SK-N-SH (cell line): Measurements from ENCODE around the gene MAN2B2. TPM values are rescaled to one million over a fixed set of nuclear protein-coding genes. Genes with fewer than 3 reads are reported as not detected.

Experiments used
- CTCF ChIA-PET: fragments of 300-600, 350-600 bp; formaldehyde crosslinking; extraction: SDS; loops from one replicate; lab custom pipeline; 2021; lab: Yijun Ruan, JAX
- POLR2A ChIA-PET: fragments of 350-600 bp; sonication (Branson Sonifier 250); formaldehyde crosslinking; extraction: SDS; loops from one replicate; lab custom pipeline; 2020; ENCODE audit warnings: antibody characterized with exemption, inconsistent platforms; lab: Yijun Ruan, JAX
- DNase-seq: peaks from one replicate; pipeline ENCODE4 v3.0.0; 2012
- H2AFZ ChIP-seq: fragments of 200-600 bp; sonication (generic); 2 replicates; pipeline ENCODE4 v1.8.1; 2016; ENCODE audit warnings: antibody characterized with exemption, mild to moderate bottlenecking, low read depth
- H3F3A ChIP-seq: fragments of 200-600 bp; sonication (generic); replicated peaks from 2 replicates; pipeline ENCODE3; 2016; ENCODE audit warnings: antibody characterized with exemption, mild to moderate bottlenecking; ENCODE audit not compliant: insufficient read depth
- H3K27ac ChIP-seq, 2 experiments: fragments of 200-500 bp in 1 of 2; fragments of 200-600 bp in 1 of 2; sonication (Bioruptor generic) in 1 of 2; sonication (generic), shearing (Covaris generic) in 1 of 2; 2 replicates each; pipeline versions ENCODE4 v1.5.1 to v1.6.1; 2014 to 2016; ENCODE audit warnings: low read depth in 2 of 2, inconsistent platforms in 1 of 2, low read length in 1 of 2, mild to moderate bottlenecking in 1 of 2, mixed read lengths in 1 of 2
- H3K27me3 ChIP-seq: fragments of 200-600 bp; sonication (generic), shearing (Covaris generic); 2 replicates; pipeline ENCODE4 v1.6.1; 2016; ENCODE audit warnings: mixed run types; ENCODE audit not compliant: insufficient read depth
- H3K36me3 ChIP-seq, 2 experiments: fragments of 200-500 bp in 1 of 2; fragments of 200-600 bp in 1 of 2; sonication (Bioruptor generic) in 1 of 2; sonication (generic) in 1 of 2; replicated peaks in 1 of 2; 2 replicates each; pipeline versions ENCODE3 to v1.5.1; 2014 to 2016; ENCODE audit warnings: low read length in 1 of 2, mild to moderate bottlenecking in 1 of 2; ENCODE audit not compliant: insufficient read depth in 2 of 2, control insufficient read depth in 1 of 2
- H3K4me1 ChIP-seq, 2 experiments: fragments of 200-500 bp in 1 of 2; fragments of 200-600 bp in 1 of 2; sonication (Bioruptor generic) in 1 of 2; sonication (generic), shearing (Covaris generic) in 1 of 2; 2 replicates each; pipeline versions ENCODE4 v1.5.1 to v1.6.1; 2014 to 2016; ENCODE audit warnings: low read depth in 1 of 2, low read length in 1 of 2, mixed run types in 1 of 2; ENCODE audit not compliant: insufficient read depth in 2 of 2, control insufficient read depth in 1 of 2
- H3K4me2 ChIP-seq: fragments of 200-600 bp; sonication (generic), shearing (Covaris generic); 2 replicates; pipeline ENCODE4 v1.6.1; 2017; ENCODE audit warnings: mixed run types
- H3K4me3 ChIP-seq, 2 experiments: fragments of 200-500 bp in 1 of 2; fragments of 200-600 bp in 1 of 2; sonication (Bioruptor generic) in 1 of 2; sonication (generic), shearing (Covaris generic) in 1 of 2; 2 replicates each; pipeline versions ENCODE4 v1.5.1 to v1.8.1; 2014 to 2016; ENCODE audit warnings: low read depth in 2 of 2, inconsistent platforms in 1 of 2, low read length in 1 of 2, mild to moderate bottlenecking in 1 of 2, mixed read lengths in 1 of 2, moderate library complexity in 1 of 2
- H3K79me2 ChIP-seq: fragments of 200-600 bp; sonication (generic); 2 replicates; pipeline ENCODE4 v1.8.1; 2017; ENCODE audit warnings: mild to moderate bottlenecking; ENCODE audit not compliant: insufficient read depth
- H3K9ac ChIP-seq: fragments of 200-600 bp; sonication (generic); 2 replicates; pipeline ENCODE4 v1.6.1; 2017; ENCODE audit warnings: mixed run types
- H3K9me2 ChIP-seq: fragments of 200-600 bp; sonication (generic); 2 replicates; pipeline ENCODE4 v1.6.1; 2017; ENCODE audit warnings: mixed run types
- H3K9me3 ChIP-seq: fragments of 200-600 bp; sonication (generic); 2 replicates; pipeline ENCODE4 v1.6.1; 2017; ENCODE audit warnings: mixed run types, mild to moderate bottlenecking, moderate library complexity
- H4K20me1 ChIP-seq: fragments of 200-600 bp; sonication (generic); 2 replicates; pipeline ENCODE4 v1.6.1; 2017; ENCODE audit warnings: mild to moderate bottlenecking, mixed run types; ENCODE audit not compliant: insufficient read depth
- EZH2phosphoT487 ChIP-seq: fragments of 200-600 bp; sonication (generic); IDR thresholded peaks from 2 replicates; pipeline ENCODE4 v1.6.1; 2017; ENCODE audit warnings: low read depth, mixed run types, mild to moderate bottlenecking, antibody characterized with exemption, moderate library complexity, borderline replicate concordance
- FOXJ3 ChIP-seq: sonication (generic); formaldehyde crosslinking; IDR thresholded peaks from 2 replicates; pipeline ENCODE4 v1.5.1; 2020; ENCODE audit warnings: mild to moderate bottlenecking, missing genetic modification reagents
- GATA2 ChIP-seq: sonication (generic); formaldehyde crosslinking; IDR thresholded peaks from 2 replicates; pipeline ENCODE4 v1.5.0; 2020; ENCODE audit warnings: mild to moderate bottlenecking, missing genetic modification reagents
- JUND ChIP-seq: IDR thresholded peaks from 2 replicates; pipeline ENCODE4 v1.4.0; 2012
- MXI1 ChIP-seq: IDR thresholded peaks from 2 replicates; pipeline ENCODE4 v1.6.1; 2012; ENCODE audit warnings: mild to moderate bottlenecking, low read depth, low read length, improper control_type of control experiment
- NFIC ChIP-seq: IDR thresholded peaks from 2 replicates; pipeline ENCODE4 v1.4.0; 2012; ENCODE audit warnings: borderline replicate concordance
- POLR2AphosphoS5 ChIP-seq: IDR thresholded peaks from 2 replicates; pipeline ENCODE4 v1.6.1; 2012; ENCODE audit warnings: low read depth, low read length
- RAD21 ChIP-seq: IDR thresholded peaks from 2 replicates; pipeline ENCODE4 v1.6.1; 2012; ENCODE audit warnings: mild to moderate bottlenecking, low read length
- RXRA ChIP-seq: IDR thresholded peaks from 2 replicates; pipeline ENCODE4 v1.4.0; 2012; ENCODE audit warnings: low read depth, mild to moderate bottlenecking, borderline replicate concordance
- SIN3A ChIP-seq: IDR thresholded peaks from 2 replicates; pipeline ENCODE4 v1.6.1; 2012; ENCODE audit warnings: low read depth, mild to moderate bottlenecking, low read length, moderate library complexity, borderline replicate concordance
- TCF12 ChIP-seq: IDR thresholded peaks from 2 replicates; pipeline ENCODE4 v1.4.0; 2012
- TEAD4 ChIP-seq: IDR thresholded peaks from 2 replicates; pipeline ENCODE4 v1.4.0; 2012; ENCODE audit warnings: mild to moderate bottlenecking, borderline replicate concordance; ENCODE audit not compliant: insufficient read depth
- YY1 ChIP-seq: IDR thresholded peaks from 2 replicates; pipeline ENCODE4 v1.4.0; 2012; ENCODE audit warnings: low read depth, mild to moderate bottlenecking
- WGBS: methylation state at CpG from one replicate; pipeline ENCODE4 v1.1.6; 2017; ENCODE audit warnings: low lambda C conversion rate; 5-methylcytosine and 5-hydroxymethylcytosine counted together
- polyA plus RNA-seq, 3 experiments: library from polyadenylated mRNA; depleted of rRNA; stranded (reverse); fragments of >200 nt; gene quantifications; 2 replicates each; pipeline ENCODE4 v1.2.3, GENCODE V29; 2012
- TF ChIP-seq, protein P1 (sequence below): fragments of 200-600 bp; sonication (generic); IDR thresholded peaks from 2 replicates; pipeline ENCODE4 v1.6.1; 2017; ENCODE audit warnings: antibody characterized with exemption, mild to moderate bottlenecking, moderate library complexity
- TF ChIP-seq, protein P2 (sequence below): IDR thresholded peaks from 2 replicates; pipeline ENCODE4 v1.4.0; 2012; ENCODE audit warnings: low read depth
- TF ChIP-seq, protein P3 (sequence below): IDR thresholded peaks from 2 replicates; pipeline ENCODE4; 2012
- TF ChIP-seq, protein P4 (sequence below): IDR thresholded peaks from 2 replicates; pipeline ENCODE4 v1.4.0; 2012; ENCODE audit warnings: low read depth, borderline replicate concordance
- TF ChIP-seq, protein P5 (sequence below): IDR thresholded peaks from 2 replicates; pipeline ENCODE4 v1.4.0; 2012; ENCODE audit warnings: low read depth, borderline replicate concordance
- TF ChIP-seq, protein P6 (sequence below): fragments of 150-350 bp; IDR thresholded peaks from 2 replicates; pipeline ENCODE4 v1.6.1; 2016; ENCODE audit warnings: mild to moderate bottlenecking, low read depth, low read length

Gene MAN2B2
- polyA plus RNA-seq, 1 of the 3 experiments (the other 2 are of a cell fraction), result 24.9 TPM

DNA sequence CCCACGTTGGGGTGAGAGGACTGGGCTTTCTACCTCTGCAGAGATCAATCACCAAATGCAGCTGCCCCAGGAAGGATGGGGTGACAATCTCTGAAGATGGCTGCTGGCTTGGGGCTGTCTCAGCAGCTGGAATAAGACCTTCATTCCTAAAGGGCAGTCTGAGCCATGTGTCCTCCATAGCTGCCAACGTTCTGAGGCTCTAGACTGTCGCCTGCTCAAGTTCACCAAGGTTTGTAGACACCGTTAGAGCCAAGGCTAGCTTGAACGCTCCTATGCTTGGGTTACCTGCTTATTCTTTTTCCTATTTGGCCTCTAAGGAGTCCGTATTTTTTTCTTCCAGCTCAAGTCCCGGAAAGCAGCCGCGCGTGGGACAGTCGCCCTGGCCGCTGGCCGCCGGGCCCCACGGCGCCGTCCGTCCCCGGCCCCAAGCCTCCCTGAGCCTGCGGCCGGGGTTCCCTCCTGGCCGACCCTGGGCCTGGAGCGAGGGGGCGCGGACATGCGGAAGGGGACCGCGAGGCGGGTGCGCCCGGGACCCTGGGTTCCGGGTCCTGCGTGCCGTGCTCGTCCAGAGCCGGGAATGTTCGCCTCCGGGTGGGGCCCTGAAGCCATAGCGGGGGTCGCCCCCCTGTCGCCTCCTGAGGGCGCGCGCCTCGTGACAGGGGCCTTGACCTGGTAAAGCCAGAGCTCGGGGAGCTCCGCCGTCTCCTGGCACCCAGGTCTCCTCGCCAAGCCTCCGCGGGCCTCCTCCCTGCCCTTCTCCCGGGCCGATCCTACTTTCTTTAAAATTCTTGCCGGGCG lies 88.8 kb downstream of the MAN2B2 start (continued):
- TF ChIP-seq, protein P1, sequence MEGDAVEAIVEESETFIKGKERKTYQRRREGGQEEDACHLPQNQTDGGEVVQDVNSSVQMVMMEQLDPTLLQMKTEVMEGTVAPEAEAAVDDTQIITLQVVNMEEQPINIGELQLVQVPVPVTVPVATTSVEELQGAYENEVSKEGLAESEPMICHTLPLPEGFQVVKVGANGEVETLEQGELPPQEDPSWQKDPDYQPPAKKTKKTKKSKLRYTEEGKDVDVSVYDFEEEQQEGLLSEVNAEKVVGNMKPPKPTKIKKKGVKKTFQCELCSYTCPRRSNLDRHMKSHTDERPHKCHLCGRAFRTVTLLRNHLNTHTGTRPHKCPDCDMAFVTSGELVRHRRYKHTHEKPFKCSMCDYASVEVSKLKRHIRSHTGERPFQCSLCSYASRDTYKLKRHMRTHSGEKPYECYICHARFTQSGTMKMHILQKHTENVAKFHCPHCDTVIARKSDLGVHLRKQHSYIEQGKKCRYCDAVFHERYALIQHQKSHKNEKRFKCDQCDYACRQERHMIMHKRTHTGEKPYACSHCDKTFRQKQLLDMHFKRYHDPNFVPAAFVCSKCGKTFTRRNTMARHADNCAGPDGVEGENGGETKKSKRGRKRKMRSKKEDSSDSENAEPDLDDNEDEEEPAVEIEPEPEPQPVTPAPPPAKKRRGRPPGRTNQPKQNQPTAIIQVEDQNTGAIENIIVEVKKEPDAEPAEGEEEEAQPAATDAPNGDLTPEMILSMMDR, result no peak
- no peak for TF ChIP-seq SIN3A
- TF ChIP-seq, protein P2, sequence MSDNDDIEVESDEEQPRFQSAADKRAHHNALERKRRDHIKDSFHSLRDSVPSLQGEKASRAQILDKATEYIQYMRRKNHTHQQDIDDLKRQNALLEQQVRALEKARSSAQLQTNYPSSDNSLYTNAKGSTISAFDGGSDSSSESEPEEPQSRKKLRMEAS, result no peak
- no peak for TF ChIP-seq FOXJ3
- TF ChIP-seq TCF12, result no peak
- TF ChIP-seq RAD21, result no peak
- TF ChIP-seq YY1, result no peak
- no peak for TF ChIP-seq TEAD4
- TF ChIP-seq JUND, result no peak
- TF ChIP-seq, all 33 proteins: peak for 0

DNA sequence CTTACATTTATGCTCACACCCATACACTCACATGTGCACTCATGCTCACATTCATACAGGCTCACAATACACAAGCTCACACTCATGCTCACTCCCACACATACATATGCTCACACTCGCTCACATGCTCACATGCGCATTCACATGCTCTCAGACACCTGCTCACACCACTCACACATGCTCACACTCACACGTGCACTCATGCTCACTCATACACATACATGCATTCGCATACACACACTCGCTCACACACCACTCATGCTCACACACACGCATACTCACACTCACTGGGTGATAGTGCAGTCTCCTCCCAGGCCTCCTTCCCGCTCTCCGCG lies 90.3 kb downstream of the MAN2B2 start:
- ChIA-PET CTCF (no interaction called here), POLR2A (no interaction called here)
- no peak overlapping the region for H2AFZ ChIP-seq
- no peaks in the 10 kb centered on the region for H3K27me3 ChIP-seq
- no peak overlapping the region for H3K27ac ChIP-seq
- no peak overlapping the region for H3K9ac ChIP-seq
- peaks cover 0 to 3% of the 10 kb centered on the region in 2 experiments; a peak in 1 of 4 replicates for H3K4me1 ChIP-seq
- H3K36me3 ChIP-seq, result no peaks in the 10 kb centered on the region
- H3K4me2 ChIP-seq, result no peak overlapping the region
- H3K9me2 ChIP-seq, result no peaks in the 10 kb centered on the region
- H3F3A ChIP-seq, result peaks cover 8% of the 10 kb centered on the region
- no peaks in the 10 kb centered on the region for H4K20me1 ChIP-seq
- no peak for DNase-seq
- TF ChIP-seq, protein P3, sequence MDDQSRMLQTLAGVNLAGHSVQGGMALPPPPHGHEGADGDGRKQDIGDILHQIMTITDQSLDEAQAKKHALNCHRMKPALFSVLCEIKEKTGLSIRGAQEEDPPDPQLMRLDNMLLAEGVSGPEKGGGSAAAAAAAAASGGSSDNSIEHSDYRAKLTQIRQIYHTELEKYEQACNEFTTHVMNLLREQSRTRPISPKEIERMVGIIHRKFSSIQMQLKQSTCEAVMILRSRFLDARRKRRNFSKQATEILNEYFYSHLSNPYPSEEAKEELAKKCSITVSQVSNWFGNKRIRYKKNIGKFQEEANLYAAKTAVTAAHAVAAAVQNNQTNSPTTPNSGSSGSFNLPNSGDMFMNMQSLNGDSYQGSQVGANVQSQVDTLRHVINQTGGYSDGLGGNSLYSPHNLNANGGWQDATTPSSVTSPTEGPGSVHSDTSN, result no peak
- TF ChIP-seq YY1 (no peak), RXRA (no peak), GATA2 (CRISPR knock-in tag) (no peak), MXI1 (no peak), RAD21 (no peak), SIN3A (no peak), POLR2AphosphoS5 (no peak), FOXJ3 (no peak), EZH2phosphoT487 (no peak), JUND (no peak), NFIC (no peak)
- TF ChIP-seq, protein P1, result no peak
- TF ChIP-seq, protein P4, sequence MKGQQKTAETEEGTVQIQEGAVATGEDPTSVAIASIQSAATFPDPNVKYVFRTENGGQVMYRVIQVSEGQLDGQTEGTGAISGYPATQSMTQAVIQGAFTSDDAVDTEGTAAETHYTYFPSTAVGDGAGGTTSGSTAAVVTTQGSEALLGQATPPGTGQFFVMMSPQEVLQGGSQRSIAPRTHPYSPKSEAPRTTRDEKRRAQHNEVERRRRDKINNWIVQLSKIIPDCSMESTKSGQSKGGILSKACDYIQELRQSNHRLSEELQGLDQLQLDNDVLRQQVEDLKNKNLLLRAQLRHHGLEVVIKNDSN, result no peak
- TF ChIP-seq, protein P5, sequence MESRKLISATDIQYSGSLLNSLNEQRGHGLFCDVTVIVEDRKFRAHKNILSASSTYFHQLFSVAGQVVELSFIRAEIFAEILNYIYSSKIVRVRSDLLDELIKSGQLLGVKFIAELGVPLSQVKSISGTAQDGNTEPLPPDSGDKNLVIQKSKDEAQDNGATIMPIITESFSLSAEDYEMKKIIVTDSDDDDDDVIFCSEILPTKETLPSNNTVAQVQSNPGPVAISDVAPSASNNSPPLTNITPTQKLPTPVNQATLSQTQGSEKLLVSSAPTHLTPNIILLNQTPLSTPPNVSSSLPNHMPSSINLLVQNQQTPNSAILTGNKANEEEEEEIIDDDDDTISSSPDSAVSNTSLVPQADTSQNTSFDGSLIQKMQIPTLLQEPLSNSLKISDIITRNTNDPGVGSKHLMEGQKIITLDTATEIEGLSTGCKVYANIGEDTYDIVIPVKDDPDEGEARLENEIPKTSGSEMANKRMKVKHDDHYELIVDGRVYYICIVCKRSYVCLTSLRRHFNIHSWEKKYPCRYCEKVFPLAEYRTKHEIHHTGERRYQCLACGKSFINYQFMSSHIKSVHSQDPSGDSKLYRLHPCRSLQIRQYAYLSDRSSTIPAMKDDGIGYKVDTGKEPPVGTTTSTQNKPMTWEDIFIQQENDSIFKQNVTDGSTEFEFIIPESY, result no peak
- TF ChIP-seq, protein P6, sequence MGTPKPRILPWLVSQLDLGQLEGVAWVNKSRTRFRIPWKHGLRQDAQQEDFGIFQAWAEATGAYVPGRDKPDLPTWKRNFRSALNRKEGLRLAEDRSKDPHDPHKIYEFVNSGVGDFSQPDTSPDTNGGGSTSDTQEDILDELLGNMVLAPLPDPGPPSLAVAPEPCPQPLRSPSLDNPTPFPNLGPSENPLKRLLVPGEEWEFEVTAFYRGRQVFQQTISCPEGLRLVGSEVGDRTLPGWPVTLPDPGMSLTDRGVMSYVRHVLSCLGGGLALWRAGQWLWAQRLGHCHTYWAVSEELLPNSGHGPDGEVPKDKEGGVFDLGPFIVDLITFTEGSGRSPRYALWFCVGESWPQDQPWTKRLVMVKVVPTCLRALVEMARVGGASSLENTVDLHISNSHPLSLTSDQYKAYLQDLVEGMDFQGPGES, result no peak
- WGBS, result 97% methylated on average over 9 of the region's 9 CpGs
- H3K4me3 ChIP-seq, result no peak overlapping the region
- no peaks in the 10 kb centered on the region for H3K9me3 ChIP-seq
- H3K79me2 ChIP-seq, result no peaks in the 10 kb centered on the region
